GM12891 (cell line): ENCODE measurements around the gene CNIH3.

Experiments
- POLR2AphosphoS5 ChIP-seq: IDR thresholded peaks from 2 replicates; pipeline ENCODE4 v1.6.1; 2011; ENCODE audit warnings: low read depth, low read length, control low read depth
- SPI1 ChIP-seq: IDR thresholded peaks from 2 replicates; pipeline ENCODE4 v1.6.1; 2011; ENCODE audit warnings: low read depth, low read length, control low read depth
- TAF1 ChIP-seq: IDR thresholded peaks from 2 replicates; pipeline ENCODE4 v1.6.1; 2011; ENCODE audit warnings: low read depth, low read length, control low read depth

- TF ChIP-seq TAF1: no peak
- TF ChIP-seq POLR2AphosphoS5: no peak
- no peak for TF ChIP-seq SPI1
Observed at GRCh38 chr1:224651188-224651587, 35.1 kb downstream of the CNIH3 start.
